MM.1S (cell line): Measurements from ENCODE around the gene XRN2.

Experiments
- DNase-seq: peaks from one replicate; pipeline ENCODE4 v3.0.0-alpha.2; 2015
- H2AFZ ChIP-seq: fragments of 300-600 bp; sonication (generic); 2 replicates; pipeline ENCODE4 v1.6.0; 2016; ENCODE audit warnings: antibody characterized with exemption, low read length
- H3F3A ChIP-seq: fragments of 300-600 bp; sonication (generic); 2 replicates; pipeline ENCODE4 v1.6.1; 2016; ENCODE audit warnings: mild to moderate bottlenecking, antibody characterized with exemption, low read length, moderate library complexity, mixed read lengths; ENCODE audit not compliant: insufficient read depth
- H3K27ac ChIP-seq: fragments of 300-600 bp; sonication (generic); 2 replicates; pipeline ENCODE4 v1.5.1; 2016; ENCODE audit warnings: mild to moderate bottlenecking, low read length
- H3K27me3 ChIP-seq: fragments of 300-600 bp; sonication (generic); replicated peaks from 2 replicates; pipeline ENCODE4 v1.6.0; 2016; ENCODE audit warnings: low read length; ENCODE audit not compliant: insufficient read depth
- H3K36me3 ChIP-seq: fragments of 300-600 bp; sonication (generic); replicated peaks from 2 replicates; pipeline ENCODE4 v1.6.1; 2016; ENCODE audit warnings: mild to moderate bottlenecking, low read length, mixed read lengths; ENCODE audit not compliant: insufficient read depth
- H3K4me1 ChIP-seq: fragments of 300-600 bp; sonication (generic); 2 replicates; pipeline ENCODE4 v1.6.1; 2016; ENCODE audit warnings: low read length, mixed read lengths
- H3K4me2 ChIP-seq: fragments of 300-600 bp; sonication (generic); 2 replicates; pipeline ENCODE4 v1.6.0; 2016; ENCODE audit warnings: low read depth, low read length
- H3K4me3 ChIP-seq: fragments of 300-600 bp; sonication (generic); 2 replicates; pipeline ENCODE4 v1.5.1; 2016; ENCODE audit warnings: low read length, mixed read lengths
- H3K79me2 ChIP-seq: fragments of 300-600 bp; sonication (generic); 2 replicates; pipeline ENCODE4 v1.6.1; 2016; ENCODE audit warnings: mixed run types, low read length, mixed read lengths
- H3K9ac ChIP-seq: fragments of 300-600 bp; sonication (generic); 2 replicates; pipeline ENCODE4 v1.6.1; 2016; ENCODE audit warnings: low read length, mixed read lengths
- H3K9me2 ChIP-seq: fragments of 300-600 bp; sonication (generic); replicated peaks from 2 replicates; pipeline ENCODE4 v1.6.1; 2016; ENCODE audit warnings: mild to moderate bottlenecking, low read length, mixed read lengths; ENCODE audit not compliant: insufficient read depth
- H3K9me3 ChIP-seq: fragments of 300-600 bp; sonication (generic); replicated peaks from 2 replicates; pipeline ENCODE4 v1.6.1; 2016; ENCODE audit warnings: mild to moderate bottlenecking, low read length, mixed read lengths; ENCODE audit not compliant: insufficient read depth
- H4K20me1 ChIP-seq: fragments of 300-600 bp; sonication (generic); 2 replicates; pipeline ENCODE4 v1.6.1; 2016; ENCODE audit warnings: mild to moderate bottlenecking, low read length, moderate library complexity, mixed read lengths; ENCODE audit not compliant: insufficient read depth
- CTCF ChIP-seq: fragments of 300-600 bp; sonication (generic); IDR thresholded peaks from 2 replicates; pipeline ENCODE4 v1.5.1; 2016; ENCODE audit warnings: antibody characterized with exemption, low read length, mixed read lengths
- EZH2 ChIP-seq: fragments of 300-600 bp; sonication (generic); optimal IDR thresholded peaks from 2 replicates; pipeline ENCODE3; 2017; ENCODE audit warnings: low read depth, mild to moderate bottlenecking, antibody characterized with exemption, low read length, mixed read lengths
- EZH2phosphoT487 ChIP-seq: fragments of 300-600 bp; sonication (generic); IDR thresholded peaks from 2 replicates; pipeline ENCODE4 v1.6.1; 2018; ENCODE audit warnings: antibody characterized with exemption, low read length

The XRN2 gene

GRCh38 chr20:21272279-21272678 is 30.9 kb upstream of the XRN2 start:
- Histone ChIP-seq H3K4me3 (no peak overlapping the region), H3K36me3 (no peaks in the 10 kb centered on the region), H3K9me3 (no peaks in the 10 kb centered on the region), H3K27ac (peak overlapping the region; percentile 50; the same call in 1 of the 2 replicates), H3K9ac (no peak overlapping the region), H2AFZ (no peak overlapping the region), H3F3A (peaks cover 20% of the 10 kb centered on the region), H3K27me3 (no peaks in the 10 kb centered on the region), H3K79me2 (no peaks in the 10 kb centered on the region), H3K4me1 (peaks cover 29% of the 10 kb centered on the region), H4K20me1 (no peaks in the 10 kb centered on the region), H3K9me2 (no peaks in the 10 kb centered on the region), H3K4me2 (peak overlapping the region; percentile 55; the same call in 1 of the 2 replicates)
- TF ChIP-seq EZH2phosphoT487: no peak
- no peak for TF ChIP-seq EZH2
- no peak for TF ChIP-seq CTCF
- peak; percentile 23 for DNase-seq

GRCh38 chr20:21272679-21273078 is 30.5 kb upstream of the XRN2 start:
- no peaks in the 10 kb centered on the region for H4K20me1 ChIP-seq
- H3K4me3 ChIP-seq: no peak overlapping the region
- H2AFZ ChIP-seq: no peak overlapping the region
- H3K9ac ChIP-seq: no peak overlapping the region
- H3K79me2 ChIP-seq: no peaks in the 10 kb centered on the region
- H3K27me3 ChIP-seq: no peaks in the 10 kb centered on the region
- peak; percentile 69 for DNase-seq
- no peak for TF ChIP-seq CTCF
- TF ChIP-seq EZH2: no peak
- no peak for TF ChIP-seq EZH2phosphoT487
- peak overlapping the region; percentile 55 for H3K4me2 ChIP-seq
- no peaks in the 10 kb centered on the region for H3K9me2 ChIP-seq
- H3K9me3 ChIP-seq: no peaks in the 10 kb centered on the region
- H3F3A ChIP-seq: peaks cover 20% of the 10 kb centered on the region
- no peaks in the 10 kb centered on the region for H3K36me3 ChIP-seq
- H3K4me1 ChIP-seq: peaks cover 29% of the 10 kb centered on the region
- H3K27ac ChIP-seq: peak overlapping the region; percentile 50; the same call in 1 of the 2 replicates

- Histone ChIP-seq H3K4me2 (no peak overlapping the region), H3K9ac (no peak overlapping the region), H3K27me3 (no peaks in the 10 kb centered on the region), H3K4me3 (no peak overlapping the region), H2AFZ (no peak overlapping the region), H3K36me3 (no peaks in the 10 kb centered on the region), H3K4me1 (peaks cover 29% of the 10 kb centered on the region), H3F3A (peaks cover 20% of the 10 kb centered on the region), H3K9me2 (no peaks in the 10 kb centered on the region), H3K27ac (no peak overlapping the region), H4K20me1 (no peaks in the 10 kb centered on the region), H3K9me3 (no peaks in the 10 kb centered on the region), H3K79me2 (no peaks in the 10 kb centered on the region)
- TF ChIP-seq EZH2 (no peak), EZH2phosphoT487 (no peak), CTCF (no peak)
- no peak for DNase-seq
Observed at GRCh38 chr20:21273755-21274386, 29.3 kb upstream of the XRN2 start.
